Left ventricle myocardium inferior (tissue), 1 donor: ENCODE measurements around the gene TAF7L. TPM values are rescaled to one million over a fixed set of nuclear protein-coding genes. Genes with fewer than 3 reads are reported as not detected.

Experiments
- DNase-seq: peaks from one replicate; pipeline ENCODE4 v3.0.0-alpha.2; 2020
- H3K27ac ChIP-seq: fragments of 200-600 bp; replicated peaks from 2 replicates; pipeline ENCODE4 v1.8.0; 2021
- H3K27me3 ChIP-seq: fragments of 200-600 bp; 2 replicates; pipeline ENCODE4 v1.8.0; 2021; ENCODE audit warnings: low read depth
- H3K36me3 ChIP-seq: fragments of 200-600 bp; 2 replicates; pipeline ENCODE4 v1.8.0; 2021
- H3K4me1 ChIP-seq: fragments of 200-600 bp; 2 replicates; pipeline ENCODE4 v1.8.0; 2021
- H3K4me3 ChIP-seq: fragments of 200-600 bp; 2 replicates; pipeline ENCODE4 v1.8.0; 2021; ENCODE audit warnings: mild to moderate bottlenecking, moderate library complexity
- H3K9me3 ChIP-seq: fragments of 200-600 bp; replicated peaks from 2 replicates; pipeline ENCODE4 v1.8.0; 2021
- intact Hi-C: fragments of 100-400 bp; cut with micrococcal nuclease; formaldehyde crosslinking; loops from one replicate; pipeline ENCODE4 v1.11.0; 2022
- total RNA-seq: library from RNA; stranded (reverse); fragmentation: NEBNext Ultra II Directional; extraction: Animal tissue kit (Norgen Biotek cat#: 25700); gene quantifications from one replicate; pipeline ENCODE4 v1.2.1, GENCODE V29; 2021
- TF ChIP-seq, protein P1 (sequence below): fragments of 200-600 bp; IDR thresholded peaks from 2 replicates; pipeline ENCODE4 v1.8.0; 2021; ENCODE audit warnings: antibody characterized with exemption, mild to moderate bottlenecking, borderline replicate concordance
- donor health status: DM: no; HTN: yes; CAD: no; lungs with severe emphysema.

TAF7L gene
- total RNA-seq, 1 donor from 2014 or later = 0.08 TPM

- TF ChIP-seq, protein P1, sequence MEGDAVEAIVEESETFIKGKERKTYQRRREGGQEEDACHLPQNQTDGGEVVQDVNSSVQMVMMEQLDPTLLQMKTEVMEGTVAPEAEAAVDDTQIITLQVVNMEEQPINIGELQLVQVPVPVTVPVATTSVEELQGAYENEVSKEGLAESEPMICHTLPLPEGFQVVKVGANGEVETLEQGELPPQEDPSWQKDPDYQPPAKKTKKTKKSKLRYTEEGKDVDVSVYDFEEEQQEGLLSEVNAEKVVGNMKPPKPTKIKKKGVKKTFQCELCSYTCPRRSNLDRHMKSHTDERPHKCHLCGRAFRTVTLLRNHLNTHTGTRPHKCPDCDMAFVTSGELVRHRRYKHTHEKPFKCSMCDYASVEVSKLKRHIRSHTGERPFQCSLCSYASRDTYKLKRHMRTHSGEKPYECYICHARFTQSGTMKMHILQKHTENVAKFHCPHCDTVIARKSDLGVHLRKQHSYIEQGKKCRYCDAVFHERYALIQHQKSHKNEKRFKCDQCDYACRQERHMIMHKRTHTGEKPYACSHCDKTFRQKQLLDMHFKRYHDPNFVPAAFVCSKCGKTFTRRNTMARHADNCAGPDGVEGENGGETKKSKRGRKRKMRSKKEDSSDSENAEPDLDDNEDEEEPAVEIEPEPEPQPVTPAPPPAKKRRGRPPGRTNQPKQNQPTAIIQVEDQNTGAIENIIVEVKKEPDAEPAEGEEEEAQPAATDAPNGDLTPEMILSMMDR = no peak
- Histone ChIP-seq H3K4me3 (no peak overlapping the region), H3K4me1 (no peaks in the 10 kb centered on the region), H3K36me3 (no peaks in the 10 kb centered on the region), H3K9me3 (no peaks in the 10 kb centered on the region), H3K27me3 (no peaks in the 10 kb centered on the region), H3K27ac (no peak overlapping the region)
- DNase-seq = no peak
- intact Hi-C loops = no loop called here
Measured at GRCh38 chrX:101276238-101276637, 14.9 kb downstream of the TAF7L start.

- no peaks in the 10 kb centered on the region for H3K4me1 ChIP-seq
- DNase-seq = no peak
- H3K36me3 ChIP-seq = no peaks in the 10 kb centered on the region
- no peaks in the 10 kb centered on the region for H3K9me3 ChIP-seq
- no peak overlapping the region for H3K4me3 ChIP-seq
- no peaks in the 10 kb centered on the region for H3K27me3 ChIP-seq
- H3K27ac ChIP-seq = no peak overlapping the region
- TF ChIP-seq, protein P1 = no peak
- intact Hi-C loops = no loop called here
Measured at GRCh38 chrX:101274198-101274597, 16.9 kb downstream of the TAF7L start.

DNA sequence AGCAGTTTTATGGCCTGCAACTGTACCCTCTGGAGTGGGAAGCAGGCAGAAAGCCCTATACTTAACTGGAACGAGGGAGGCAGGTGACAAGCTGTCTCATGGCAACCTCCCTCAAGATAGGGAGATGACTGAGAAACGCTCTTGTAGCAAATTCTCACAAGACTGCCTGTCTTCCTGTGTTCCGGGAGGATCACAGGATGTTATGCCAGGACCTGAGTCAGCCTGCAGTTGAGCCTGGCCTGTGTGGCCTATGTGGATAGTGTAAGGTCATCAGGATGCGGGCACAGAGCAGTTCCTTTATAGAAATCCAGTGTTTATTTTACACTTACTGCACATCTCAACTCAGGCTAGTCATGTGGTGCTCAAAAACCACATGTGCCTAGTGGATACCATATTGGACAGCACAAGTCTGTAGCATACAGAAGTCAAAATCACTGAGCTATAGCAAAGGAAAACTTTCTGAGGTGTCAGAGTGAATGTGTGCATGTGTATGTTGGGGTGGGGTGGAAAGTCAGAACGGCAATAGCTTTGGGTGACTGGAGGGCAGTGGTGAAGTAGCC is 25.2 kb downstream of the TAF7L start:
- Histone ChIP-seq H3K4me1 (no peaks in the 10 kb centered on the region), H3K27ac (no peak overlapping the region), H3K36me3 (no peaks in the 10 kb centered on the region), H3K27me3 (no peaks in the 10 kb centered on the region), H3K9me3 (no peaks in the 10 kb centered on the region), H3K4me3 (no peak overlapping the region)
- DNase-seq = no peak
- intact Hi-C loops = no loop called here
- TF ChIP-seq, protein P1 = no peak

- Histone ChIP-seq H3K4me3 (no peak overlapping the region), H3K27ac (no peak overlapping the region), H3K27me3 (no peaks in the 10 kb centered on the region), H3K4me1 (no peaks in the 10 kb centered on the region), H3K36me3 (no peaks in the 10 kb centered on the region), H3K9me3 (no peaks in the 10 kb centered on the region)
- TF ChIP-seq, protein P1 = no peak
- no peak for DNase-seq
- intact Hi-C loops = no loop called here
Measured at GRCh38 chrX:101263766-101264165, 27.4 kb downstream of the TAF7L start.

DNA sequence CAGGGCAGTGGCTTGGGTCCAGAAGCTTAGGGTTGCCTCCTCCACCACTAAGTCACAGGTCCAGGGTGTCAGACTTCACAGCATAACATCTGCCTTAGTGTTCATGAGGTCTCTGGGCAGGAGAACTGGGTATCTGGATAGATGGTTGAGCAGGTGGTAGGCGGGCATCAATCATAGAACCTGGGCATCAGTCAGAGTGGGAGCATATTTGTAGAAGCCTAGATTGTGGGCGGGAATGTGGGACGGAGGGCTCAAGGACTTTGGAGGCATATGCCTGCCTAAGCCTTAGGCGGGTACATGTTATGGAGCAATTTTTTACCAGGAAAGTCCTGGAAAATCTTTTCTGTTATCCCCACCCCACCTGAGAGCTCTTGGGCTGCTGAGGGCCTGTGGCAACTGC is 28.5 kb downstream of the TAF7L start:
- DNase-seq = no peak
- no peak overlapping the region for H3K27ac ChIP-seq
- H3K36me3 ChIP-seq = no peaks in the 10 kb centered on the region
- H3K4me3 ChIP-seq = no peak overlapping the region
- intact Hi-C loops = no loop called here
- TF ChIP-seq, protein P1 = no peak
- no peaks in the 10 kb centered on the region for H3K27me3 ChIP-seq
- no peaks in the 10 kb centered on the region for H3K4me1 ChIP-seq
- H3K9me3 ChIP-seq = no peaks in the 10 kb centered on the region
